Measurements from ENCODE around the gene STK16. TPM values are rescaled to one million over a fixed set of nuclear protein-coding genes. Genes with fewer than 3 reads are reported as not detected.
A peak's percentile ranks its signal among the peaks of the same experiment; 100 is the strongest.
"Not testable (repeated sequence)": the region's sequence is repeated elsewhere in the genome, so short reads cannot be mapped to it uniquely, and the experiment has no call there.

STK16 gene
- total RNA-seq, 1 donor from 2014 or later, result 30.1 TPM

DNA sequence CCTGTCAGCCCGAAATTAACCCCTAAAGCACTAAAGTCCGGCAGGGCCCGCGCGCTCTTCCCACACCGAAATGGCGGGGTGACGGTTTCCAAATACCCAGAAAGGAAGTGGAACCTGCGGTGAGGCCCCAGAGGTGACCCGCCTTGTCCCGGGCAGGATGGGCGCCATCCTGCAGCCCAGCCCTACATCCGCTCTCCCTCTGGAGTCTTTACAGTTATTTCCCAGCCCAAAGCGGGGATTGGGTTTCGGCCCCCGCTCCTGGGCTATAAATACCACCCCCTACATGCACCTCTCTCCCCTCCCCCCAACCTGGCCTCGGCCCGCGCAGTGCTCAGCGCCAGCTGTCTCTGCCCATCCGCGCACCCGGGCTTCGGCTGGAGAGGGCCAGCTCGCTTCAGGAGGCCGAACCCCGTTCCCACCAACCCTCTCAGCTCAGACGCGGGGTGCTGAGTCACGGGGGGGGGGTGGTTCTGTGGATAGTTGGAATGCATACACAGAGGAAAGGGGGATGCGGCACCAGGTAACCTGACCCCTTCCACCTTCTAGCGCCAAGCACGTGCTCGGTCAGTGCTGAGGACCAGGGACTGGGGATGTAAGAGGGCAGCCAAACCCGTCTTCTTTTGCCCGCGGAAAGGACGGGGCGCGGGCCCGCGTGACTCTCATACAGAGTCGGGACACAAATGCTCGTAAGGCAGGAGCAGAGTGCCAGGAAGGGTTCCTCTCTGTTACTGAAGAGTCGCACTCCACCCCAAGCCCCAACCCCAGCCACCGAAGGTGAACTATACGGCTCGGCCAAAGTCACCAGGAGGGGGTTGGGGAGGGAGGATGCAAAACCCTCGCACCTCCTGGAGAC, 7.8 kb downstream of the STK16 start, which contains the start of gene TUBA4B:
TSS of gene TUBA4B (plus strand) at position 344 of the 853 bp plus-strand sequence. CDS start at position 509, 165 bp downstream.
- Mint-ChIP-seq H3K27ac (peak within 1 kb of the TSS; percentile 98), H3K4me3 (peak within 1 kb of the TSS; percentile 93), H3K36me3 (ENCODE audit: low read depth) (peaks cover 33% of the 10 kb centered on the region), H3K4me1 (ENCODE audit: low read depth) (peaks cover 59% of the 10 kb centered on the region), H3K9me3 (no peaks in the 10 kb centered on the region), H3K27me3 (ENCODE audit: insufficient read depth) (no peaks in the 10 kb centered on the region)
- intact Hi-C loops (cut with micrococcal nuclease), result loop anchor here (1.0 to 10.0 kb wide), 10 partner anchors 8 to 1028 kb away; partner anchors contain the start of genes ANKZF1, ATG9A, CHPF and CTDSP1
- peak; percentile 59 for DNase-seq (ENCODE audit: low spot score)

DNA sequence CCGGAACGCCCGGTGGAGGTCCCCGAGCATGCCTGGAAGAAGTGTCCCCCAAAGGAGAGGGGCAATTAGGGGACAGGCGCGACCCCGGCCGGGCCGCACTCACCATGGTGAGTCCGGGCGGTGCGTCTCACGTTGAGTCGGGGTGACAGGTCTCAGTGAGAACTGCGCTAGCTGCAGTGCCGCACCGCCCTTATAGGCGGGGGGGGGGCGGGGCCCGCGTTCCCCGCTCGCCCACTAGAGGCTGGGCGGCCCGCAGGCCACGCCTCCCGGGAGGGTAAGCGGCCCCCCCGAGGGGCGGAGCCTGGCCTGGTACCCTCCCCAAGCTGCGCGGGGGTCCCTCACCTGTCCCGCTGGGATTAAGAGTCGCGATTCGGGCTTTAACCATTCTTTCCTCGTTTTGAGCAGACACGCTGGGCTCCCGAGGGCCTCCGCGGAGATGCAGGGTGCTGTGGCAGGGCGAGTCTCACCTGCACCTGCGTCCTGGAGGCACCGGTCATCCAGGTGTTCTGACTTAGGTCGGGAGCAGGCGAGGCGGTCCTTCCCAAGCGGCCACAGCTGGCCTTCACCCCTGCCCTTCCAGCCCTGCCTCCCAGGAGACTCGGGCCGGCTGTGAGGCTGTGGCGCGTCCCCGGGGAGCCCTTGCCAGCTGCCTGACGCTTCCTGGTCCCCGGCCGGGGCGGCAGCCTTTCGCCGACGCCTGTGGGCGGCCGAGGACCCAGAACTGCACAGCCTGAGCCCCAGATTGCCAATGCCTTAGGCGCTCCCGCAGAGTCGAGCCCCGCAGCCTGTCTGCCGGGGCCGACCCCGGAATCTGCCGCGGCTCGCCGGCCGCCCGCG, 8.7 kb downstream of the STK16 start, which contains the start of gene TUBA4A:
TSS of gene TUBA4A (minus strand) at position 166 of the 837 bp plus-strand sequence. CDS start at position 106, 60 bp downstream.
- Mint-ChIP-seq H3K9me3 (no peaks in the 10 kb centered on the region), H3K4me1 (ENCODE audit: low read depth) (peaks cover 50% of the 10 kb centered on the region), H3K27ac (peak within 1 kb of the TSS; percentile 98), H3K36me3 (ENCODE audit: low read depth) (peaks cover 27% of the 10 kb centered on the region), H3K4me3 (peak within 1 kb of the TSS; percentile 93), H3K27me3 (ENCODE audit: insufficient read depth) (no peaks in the 10 kb centered on the region)
- intact Hi-C loops (cut with micrococcal nuclease), result loop anchor here (1.0 to 10.0 kb wide), 16 partner anchors 9 to 1029 kb away; partner anchors contain the start of genes ANKZF1, ATG9A, CHPF and CNOT9
- peak; percentile 87 for DNase-seq (ENCODE audit: low spot score)

DNA sequence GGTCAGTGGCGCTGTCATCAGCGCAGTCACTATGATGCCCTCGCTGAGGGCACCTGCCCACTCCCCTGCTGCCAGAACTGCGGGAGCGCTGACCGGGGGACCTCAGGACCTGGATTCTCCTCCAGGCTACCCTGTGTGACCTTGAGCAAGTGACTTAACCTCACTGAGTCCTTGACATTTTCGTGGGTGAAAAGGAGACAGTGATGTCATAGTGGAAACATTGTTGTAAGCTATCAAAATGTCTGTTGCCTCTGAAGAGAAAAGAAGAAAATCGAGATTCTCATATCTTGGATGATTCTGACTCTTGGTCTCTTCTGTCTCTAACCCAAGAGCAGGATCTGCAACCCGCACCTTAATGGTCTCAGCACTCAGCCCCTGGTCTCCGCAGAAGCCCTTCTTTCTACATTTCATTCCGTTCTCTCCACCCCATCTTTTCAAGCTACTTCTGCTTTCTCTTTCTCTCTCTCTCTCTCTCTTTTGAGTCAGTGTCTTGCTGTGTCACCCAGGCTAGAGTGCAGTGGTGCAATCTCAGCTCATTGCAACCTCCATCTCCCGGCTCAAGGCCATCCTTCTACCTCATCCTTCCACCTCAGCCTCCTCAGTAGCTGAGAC, 9.4 kb downstream of the STK16 start:
- H3K4me1 Mint-ChIP-seq (ENCODE audit: low read depth), result peaks cover 43% of the 10 kb centered on the region
- peak overlapping the region; percentile 84 for H3K4me3 Mint-ChIP-seq

DNA sequence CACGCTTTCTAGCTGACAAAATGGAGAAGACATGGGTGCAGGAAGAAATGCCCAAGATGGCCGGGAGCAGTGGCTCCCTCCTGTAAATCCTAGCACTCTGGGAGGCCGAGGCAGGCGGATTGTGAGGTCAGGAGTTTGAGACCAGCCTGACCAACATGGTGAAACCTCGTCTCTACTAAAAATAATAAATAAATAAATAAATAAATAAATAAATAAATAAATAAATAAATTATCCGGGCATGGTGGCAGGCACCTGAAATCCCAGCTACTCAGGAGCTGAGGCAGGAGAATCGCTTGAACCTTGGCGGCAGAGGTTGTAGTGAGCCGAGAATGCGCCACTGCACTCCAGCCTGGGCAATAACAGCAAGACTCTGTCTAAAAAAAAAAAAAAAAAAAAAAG, 13.7 kb downstream of the STK16 start:
- not testable (repeated sequence) for H3K36me3 Mint-ChIP-seq (ENCODE audit: low read depth); H3K27ac Mint-ChIP-seq

More for the DNA sequence above, 9.4 kb downstream of the STK16 start:
- intact Hi-C loops (cut with micrococcal nuclease), result loop anchor here (1.0 to 10.0 kb wide), 8 partner anchors 25 to 1030 kb away; partner anchors contain the start of genes CNOT9, CTDSP1, DNAJB2 and GMPPA
- peak; percentile 46 for DNase-seq (ENCODE audit: low spot score)
- H3K27ac Mint-ChIP-seq, result peak overlapping the region; percentile 98
- peaks cover 3% of the 10 kb centered on the region for H3K27me3 Mint-ChIP-seq (ENCODE audit: insufficient read depth)
- no peaks in the 10 kb centered on the region for H3K9me3 Mint-ChIP-seq
- peaks cover 20% of the 10 kb centered on the region for H3K36me3 Mint-ChIP-seq (ENCODE audit: low read depth)

DNA sequence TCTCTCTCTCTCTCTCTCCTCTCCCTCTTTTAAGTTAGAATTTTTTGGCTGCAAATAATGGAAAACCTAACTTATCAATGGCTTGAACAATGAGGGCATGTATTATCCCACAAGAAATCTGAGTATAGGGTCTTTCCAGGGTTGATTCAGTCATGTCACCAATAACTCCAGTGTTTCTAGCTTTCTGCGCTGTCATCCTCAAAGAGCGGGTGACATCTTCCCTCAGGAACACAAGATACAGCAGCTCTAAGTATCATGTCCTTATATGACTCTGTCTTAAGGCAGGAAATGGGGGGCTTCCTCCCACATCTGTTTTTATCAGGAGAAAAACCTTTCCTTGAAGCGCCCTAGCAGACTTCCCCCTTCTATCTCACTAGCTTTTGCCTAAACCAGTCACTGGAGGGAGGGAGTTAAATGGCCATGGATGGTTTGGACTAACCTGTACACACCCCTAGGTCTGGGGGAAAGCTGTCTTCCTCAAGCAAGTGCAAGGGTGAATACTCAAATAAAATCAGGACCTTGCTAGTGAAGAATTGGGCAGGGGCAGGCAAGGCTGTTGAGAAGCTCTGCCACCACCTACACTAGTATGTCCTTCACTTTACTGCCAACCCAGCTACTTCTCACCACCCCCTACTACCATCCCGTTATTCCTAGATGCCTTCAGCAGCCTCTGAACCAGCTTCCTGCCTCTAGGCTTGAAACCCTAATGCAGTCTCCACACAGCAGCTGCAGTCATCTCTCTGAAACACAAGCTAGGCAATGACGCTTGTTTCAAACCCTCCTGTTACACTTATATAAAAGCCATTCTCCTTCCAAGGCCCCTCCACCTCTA, 16.0 kb downstream of the STK16 start:
- no peaks in the 10 kb centered on the region for H3K36me3 Mint-ChIP-seq (ENCODE audit: low read depth)
- intact Hi-C loops (cut with micrococcal nuclease), result no loop called here
- peaks cover 9% of the 10 kb centered on the region for H3K27me3 Mint-ChIP-seq (ENCODE audit: insufficient read depth)
- no peak for DNase-seq (ENCODE audit: low spot score)
- no peaks in the 10 kb centered on the region for H3K9me3 Mint-ChIP-seq
- H3K27ac Mint-ChIP-seq, result no peak overlapping the region
- H3K4me1 Mint-ChIP-seq (ENCODE audit: low read depth), result peaks cover 3% of the 10 kb centered on the region
- no peak overlapping the region for H3K4me3 Mint-ChIP-seq

More for the DNA sequence above, 13.7 kb downstream of the STK16 start:
- DNase-seq (ENCODE audit: low spot score); H3K27me3 Mint-ChIP-seq (ENCODE audit: insufficient read depth); H3K4me3 Mint-ChIP-seq; H3K9me3 Mint-ChIP-seq: not testable (repeated sequence)
- intact Hi-C loops (cut with micrococcal nuclease), result loop anchor here (10.0 kb wide), 1 partner anchor 1034 kb away; no protein-coding TSS in a partner anchor
- peaks cover 18% of the 10 kb centered on the region for H3K4me1 Mint-ChIP-seq (ENCODE audit: low read depth)

DNA sequence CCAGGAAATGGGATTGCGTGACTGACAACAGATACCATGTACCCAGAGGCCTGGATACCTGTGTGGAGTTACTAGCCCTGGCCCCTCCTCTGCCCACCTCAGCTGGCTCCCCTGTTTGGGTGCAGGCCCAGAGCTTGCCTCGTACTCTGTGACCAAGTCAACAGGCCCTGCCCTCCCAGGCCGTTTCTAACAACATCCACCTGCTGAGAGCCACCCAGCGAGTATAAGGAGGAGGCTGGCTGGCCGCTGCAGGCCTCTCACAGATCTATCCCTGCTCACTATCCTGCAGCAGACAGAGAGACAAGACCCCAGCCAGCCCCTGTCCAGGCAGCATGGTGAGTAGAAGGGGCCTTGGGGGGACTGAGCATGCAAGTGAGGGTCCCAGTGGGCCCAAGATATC, 21.0 kb downstream of the STK16 start:
- Mint-ChIP-seq H3K4me1 (ENCODE audit: low read depth) (no peaks in the 10 kb centered on the region), H3K4me3 (no peak overlapping the region), H3K9me3 (no peaks in the 10 kb centered on the region), H3K27me3 (ENCODE audit: insufficient read depth) (peaks cover 7% of the 10 kb centered on the region), H3K27ac (no peak overlapping the region), H3K36me3 (ENCODE audit: low read depth) (no peaks in the 10 kb centered on the region)
- DNase-seq (ENCODE audit: low spot score), result no peak
- intact Hi-C loops (cut with micrococcal nuclease), result loop anchor here (5.0 kb wide), 1 partner anchor 36 kb away; no protein-coding TSS in a partner anchor

DNA sequence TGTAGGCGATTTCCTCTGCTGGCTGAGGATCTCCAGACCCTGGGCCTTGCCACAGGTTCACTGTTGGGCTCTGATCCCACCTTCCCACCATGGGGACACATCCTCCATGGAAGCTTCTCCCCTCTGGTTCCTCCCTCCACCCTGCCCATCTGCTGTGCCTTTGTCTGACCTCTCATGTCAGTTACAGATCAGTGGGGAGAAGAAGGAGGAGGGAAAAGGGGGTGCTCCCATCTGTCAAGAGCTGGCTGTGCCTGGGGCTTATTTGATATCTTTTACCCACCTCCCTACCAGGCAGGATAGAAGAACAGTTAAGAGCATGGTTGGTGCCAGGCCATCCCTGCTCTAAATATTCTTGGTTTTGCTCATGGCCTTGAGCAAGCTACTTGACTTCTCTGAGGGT, 21.6 kb downstream of the STK16 start:
- intact Hi-C loops (cut with micrococcal nuclease), result loop anchor here (5.0 kb wide), 1 partner anchor 35 kb away; no protein-coding TSS in a partner anchor
- H3K4me3 Mint-ChIP-seq, result no peak overlapping the region
- H3K27ac Mint-ChIP-seq, result no peak overlapping the region
- H3K9me3 Mint-ChIP-seq, result no peaks in the 10 kb centered on the region
- no peaks in the 10 kb centered on the region for H3K36me3 Mint-ChIP-seq (ENCODE audit: low read depth)
- no peak for DNase-seq (ENCODE audit: low spot score)
- H3K27me3 Mint-ChIP-seq (ENCODE audit: insufficient read depth), result peaks cover 4% of the 10 kb centered on the region
- H3K4me1 Mint-ChIP-seq (ENCODE audit: low read depth), result no peaks in the 10 kb centered on the region

DNA sequence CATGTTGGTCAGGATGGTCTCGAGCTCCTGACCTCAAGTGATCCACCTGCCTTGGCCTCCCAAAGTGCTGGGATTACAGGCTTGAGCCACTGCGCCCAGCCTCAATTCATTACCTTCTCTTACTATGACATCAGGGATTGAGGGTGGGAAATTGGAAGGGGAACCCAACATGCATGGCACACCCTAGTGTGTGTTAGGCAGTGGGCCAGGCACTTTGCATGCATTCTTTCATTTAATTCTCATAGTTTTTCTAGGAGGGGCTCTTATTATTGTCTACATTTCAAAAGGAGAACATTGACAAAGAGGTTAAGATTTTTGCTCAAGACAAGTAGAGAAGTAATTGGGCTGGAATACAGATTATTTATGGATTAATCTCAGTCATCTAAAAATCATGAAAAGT, 23.0 kb downstream of the STK16 start:
- no peak for DNase-seq (ENCODE audit: low spot score)
- H3K9me3 Mint-ChIP-seq, result no peaks in the 10 kb centered on the region
- no peak overlapping the region for H3K4me3 Mint-ChIP-seq
- peaks cover 4% of the 10 kb centered on the region for H3K27me3 Mint-ChIP-seq (ENCODE audit: insufficient read depth)
- H3K27ac Mint-ChIP-seq, result no peak overlapping the region
- no peaks in the 10 kb centered on the region for H3K4me1 Mint-ChIP-seq (ENCODE audit: low read depth)
- no peaks in the 10 kb centered on the region for H3K36me3 Mint-ChIP-seq (ENCODE audit: low read depth)
- intact Hi-C loops (cut with micrococcal nuclease), result loop anchor here (5.0 kb wide), 1 partner anchor 34 kb away; no protein-coding TSS in a partner anchor

DNA sequence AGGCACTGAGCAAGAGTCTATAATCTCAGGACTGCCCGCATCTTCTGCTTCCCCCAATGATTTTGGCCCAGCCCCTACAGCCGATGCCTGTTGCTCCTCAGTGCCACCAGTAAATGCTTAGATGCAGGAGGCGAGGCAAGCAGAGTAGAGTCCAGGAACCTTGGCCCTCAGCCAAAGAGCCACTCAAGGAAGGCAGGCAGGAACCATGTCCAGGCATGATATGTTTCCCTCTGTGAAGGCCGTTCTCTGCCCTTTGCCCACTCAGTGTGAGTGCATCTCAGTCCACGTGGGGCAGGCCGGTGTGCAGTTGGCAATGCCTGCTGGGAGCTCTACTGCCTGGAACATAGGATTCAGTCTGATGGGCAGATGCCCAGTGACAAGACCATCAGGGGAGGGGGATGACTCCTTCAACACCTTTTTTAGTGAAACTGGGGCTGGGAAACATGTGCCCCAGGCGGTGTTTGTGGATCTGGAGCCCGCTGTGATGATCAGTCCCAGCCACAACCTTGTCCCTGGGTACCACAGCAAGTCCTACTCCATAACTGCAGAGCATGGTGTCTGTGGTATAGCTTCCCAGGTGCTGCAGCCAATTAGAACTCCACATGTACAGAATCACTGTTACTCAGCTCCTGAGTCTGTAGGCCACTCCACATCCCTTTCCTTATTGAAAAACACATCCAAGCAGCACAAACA, 24.2 kb downstream of the STK16 start:
- peaks cover 8% of the 10 kb centered on the region for H3K27me3 Mint-ChIP-seq (ENCODE audit: insufficient read depth)
- DNase-seq (ENCODE audit: low spot score), result no peak
- intact Hi-C loops (cut with micrococcal nuclease), result loop anchor here (5.0 kb wide), 1 partner anchor 33 kb away; no protein-coding TSS in a partner anchor
- no peak overlapping the region for H3K4me3 Mint-ChIP-seq
- no peaks in the 10 kb centered on the region for H3K9me3 Mint-ChIP-seq
- no peaks in the 10 kb centered on the region for H3K36me3 Mint-ChIP-seq (ENCODE audit: low read depth)
- H3K4me1 Mint-ChIP-seq (ENCODE audit: low read depth), result no peaks in the 10 kb centered on the region
- H3K27ac Mint-ChIP-seq, result no peak overlapping the region

DNA sequence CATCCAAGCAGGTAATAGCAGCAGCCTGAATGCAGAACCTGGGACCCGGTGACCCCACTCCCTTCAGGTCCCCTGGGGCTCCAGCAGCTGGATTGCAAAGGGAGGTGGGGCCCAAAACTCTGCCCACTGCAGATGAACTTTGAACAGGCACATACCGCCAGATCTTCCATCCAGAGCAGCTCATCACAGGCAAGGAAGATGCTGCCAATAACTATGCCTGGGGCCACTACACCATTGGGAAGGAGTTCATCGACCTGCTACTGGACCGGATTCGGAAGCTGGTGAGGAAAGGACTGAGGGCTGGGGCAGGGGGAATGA, 24.7 kb downstream of the STK16 start:
- intact Hi-C loops (cut with micrococcal nuclease), result no loop called here
- H3K27ac Mint-ChIP-seq, result no peak overlapping the region
- H3K27me3 Mint-ChIP-seq (ENCODE audit: insufficient read depth), result peaks cover 8% of the 10 kb centered on the region
- H3K4me1 Mint-ChIP-seq (ENCODE audit: low read depth), result no peaks in the 10 kb centered on the region
- H3K36me3 Mint-ChIP-seq (ENCODE audit: low read depth), result no peaks in the 10 kb centered on the region
- H3K4me3 Mint-ChIP-seq, result no peak overlapping the region
- H3K9me3 Mint-ChIP-seq, result no peaks in the 10 kb centered on the region
- no peak for DNase-seq (ENCODE audit: low spot score)

DNA sequence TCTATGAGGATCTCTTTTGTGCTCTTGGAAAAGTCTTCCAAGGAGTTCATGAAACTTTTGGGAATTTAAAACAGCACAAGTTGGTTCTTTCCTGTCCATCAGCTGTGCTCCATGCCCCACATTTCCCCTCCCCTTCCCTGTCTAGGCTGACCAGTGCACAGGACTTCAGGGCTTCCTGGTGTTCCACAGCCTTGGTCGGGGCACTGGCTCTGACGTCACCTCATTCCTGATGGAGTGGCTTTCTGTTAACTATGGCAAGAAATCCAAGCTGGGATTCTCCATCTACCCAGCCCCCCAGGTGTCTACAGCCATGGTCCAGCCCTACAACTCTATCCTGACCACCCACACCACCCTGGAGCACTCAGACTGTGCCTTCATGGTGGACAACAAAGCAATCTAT, 25.7 kb downstream of the STK16 start:
- H3K4me3 Mint-ChIP-seq, result no peak overlapping the region
- intact Hi-C loops (cut with micrococcal nuclease), result no loop called here

More for the DNA sequence above, 25.7 kb downstream of the STK16 start:
- Mint-ChIP-seq H3K36me3 (ENCODE audit: low read depth) (no peaks in the 10 kb centered on the region), H3K9me3 (no peaks in the 10 kb centered on the region), H3K27me3 (ENCODE audit: insufficient read depth) (peaks cover 8% of the 10 kb centered on the region), H3K27ac (no peak overlapping the region), H3K4me1 (ENCODE audit: low read depth) (no peaks in the 10 kb centered on the region)
- DNase-seq (ENCODE audit: low spot score), result no peak
